ENCODE data around the gene FER.

- no peak for TF ChIP-seq CTCF (conservative IDR thresholded peaks at IDR 0.05; ENCODE audit: low read depth, low read length)
- TF ChIP-seq EZH2 (IDR thresholded peaks at IDR 0.05; ENCODE audit: borderline replicate concordance, low read depth, low read length, poor library complexity, severe bottlenecking): no peak
Measured at GRCh38 chr5:109113608-109114007, 365.9 kb downstream of the FER start.

Measured in A673 (cell line).